H1 (cell line): ENCODE data around the gene CAB39L. TPM values are rescaled to one million over a fixed set of nuclear protein-coding genes. Genes with fewer than 3 reads are reported as not detected.

ENCODE experiments used
- CTCF ChIA-PET: fragments of 300-600 bp; sonication (Branson Sonifier 250); formaldehyde crosslinking; loops from one replicate; lab custom pipeline; 2021; ENCODE audit not compliant: partially characterized antibody; lab: Charles Lee
- POLR2A ChIA-PET: fragments of 300-600 bp; sonication (Branson Sonifier 250); formaldehyde crosslinking; loops from one replicate; lab custom pipeline; 2021; ENCODE audit warnings: inconsistent platforms; ENCODE audit not compliant: partially characterized antibody; lab: Charles Lee
- DNase-seq, 2 experiments: peaks; one replicate each; pipeline versions ENCODE4 v3.0.0 to v3.0.0-alpha.2; 2010 to 2022; ENCODE audit warnings: low spot score in 2 of 2, low read depth in 1 of 2, mixed read lengths in 1 of 2
- FAIRE-seq: peaks from 2 replicates; lab custom pipeline; 2011; peaks lifted over from hg19 to GRCh38; lab: Jason Lieb, UNC
- H2AFZ ChIP-seq: 2 replicates; pipeline ENCODE4 v1.8.1; 2012; ENCODE audit warnings: low read length, inconsistent platforms
- H2AK5ac ChIP-seq: 2 replicates; pipeline ENCODE4 v1.6.1; 2013; ENCODE audit warnings: low read depth, low read length
- H2BK120ac ChIP-seq: replicated peaks from 2 replicates; pipeline ENCODE3; 2013; ENCODE audit warnings: low read depth, low read length, inconsistent platforms
- H2BK12ac ChIP-seq: 2 replicates; pipeline ENCODE4 v1.6.1; 2013; ENCODE audit warnings: low read depth, low read length
- H2BK15ac ChIP-seq: 2 replicates; pipeline ENCODE4 v1.6.1; 2013; ENCODE audit warnings: low read length
- H2BK20ac ChIP-seq: 2 replicates; pipeline ENCODE4 v1.6.1; 2013; ENCODE audit warnings: low read length
- H2BK5ac ChIP-seq: 2 replicates; pipeline ENCODE4 v1.6.1; 2013; ENCODE audit warnings: low read depth, low read length
- H3K14ac ChIP-seq: 2 replicates; pipeline ENCODE4 v1.6.1; 2013; ENCODE audit warnings: inconsistent platforms; ENCODE audit not compliant: insufficient read length
- H3K18ac ChIP-seq: 2 replicates; pipeline ENCODE4 v1.6.1; 2013; ENCODE audit warnings: low read length; ENCODE audit errors: extremely low read depth
- H3K23ac ChIP-seq: 2 replicates; pipeline ENCODE4 v1.6.1; 2013; ENCODE audit warnings: inconsistent platforms; ENCODE audit not compliant: insufficient read length
- H3K23me2 ChIP-seq: 2 replicates; pipeline ENCODE4 v1.6.1; 2013; ENCODE audit warnings: low read depth, low read length
- H3K27ac ChIP-seq: 2 replicates; pipeline ENCODE4 v1.6.1; 2011; ENCODE audit warnings: low read depth, low read length, inconsistent platforms
- H3K27me3 ChIP-seq, 4 experiments: replicated peaks in 1 of 4; 1 replicate in 1 of 4; 2 replicates in 3 of 4; pipeline versions ENCODE4 v1.6.1 to v1.8.1; 2011 to 2013; ENCODE audit warnings: low read length in 3 of 4, mild to moderate bottlenecking in 3 of 4, inconsistent platforms in 2 of 4, mixed read lengths in 2 of 4, moderate library complexity in 1 of 4; ENCODE audit not compliant: control insufficient read depth in 3 of 4, insufficient read depth in 3 of 4; ENCODE audit errors: extremely low read depth in 1 of 4
- H3K36me3 ChIP-seq, 4 experiments: 2 replicates each; pipeline versions ENCODE4 v1.6.1 to v1.8.1; 2011 to 2013; ENCODE audit warnings: mild to moderate bottlenecking in 4 of 4, low read length in 3 of 4, moderate library complexity in 2 of 4, control low read depth in 1 of 4, inconsistent platforms in 1 of 4; ENCODE audit not compliant: insufficient read depth in 4 of 4, control insufficient read depth in 2 of 4
- H3K4ac ChIP-seq: replicated peaks from 2 replicates; pipeline ENCODE3; 2013; ENCODE audit warnings: low read length, low read depth, mixed read lengths, inconsistent platforms; ENCODE audit not compliant: insufficient read length
- H3K4me1 ChIP-seq, 4 experiments: replicated peaks in 1 of 4; 1 replicate in 1 of 4; 2 replicates in 3 of 4; pipeline versions ENCODE4 v1.6.1 to v1.8.1; 2011 to 2013; ENCODE audit warnings: low read length in 3 of 4, inconsistent platforms in 2 of 4, mixed read lengths in 1 of 4; ENCODE audit not compliant: insufficient read depth in 4 of 4, control insufficient read depth in 3 of 4
- H3K4me2 ChIP-seq, 2 experiments: 2 replicates each; pipeline versions ENCODE4 v1.6.1 to v1.8.1; 2011 to 2013; ENCODE audit warnings: low read depth in 2 of 2, low read length in 2 of 2, control low read depth in 1 of 2, inconsistent platforms in 1 of 2, mild to moderate bottlenecking in 1 of 2; ENCODE audit not compliant: insufficient read depth in 1 of 2
- H3K4me3 ChIP-seq, 4 experiments: fragments of 200-600, 300-600 bp in 1 of 4; sonication (generic), shearing (Covaris generic), sonication (Bioruptor Twin) in 1 of 4; 2 replicates each; pipeline versions ENCODE4 v1.5.1 to v1.8.1; 2011 to 2016; ENCODE audit warnings: low read length in 4 of 4, low read depth in 3 of 4, control low read depth in 2 of 4, inconsistent platforms in 2 of 4, mild to moderate bottlenecking in 2 of 4, mixed read lengths in 1 of 4, moderate library complexity in 1 of 4; ENCODE audit not compliant: insufficient read depth in 2 of 4; ENCODE audit errors: extremely low read depth in 1 of 4
- H3K56ac ChIP-seq: replicated peaks from 2 replicates; pipeline ENCODE3; 2013; ENCODE audit warnings: low read depth, mild to moderate bottlenecking, mixed read lengths, low read length, inconsistent platforms; ENCODE audit not compliant: insufficient read length
- H3K79me1 ChIP-seq: 2 replicates; pipeline ENCODE4 v1.6.1; 2013; ENCODE audit warnings: low read depth, low read length, control low read depth
- H3K79me2 ChIP-seq, 2 experiments: 2 replicates each; pipeline versions ENCODE4 v1.6.1 to v1.8.1; 2012 to 2013; ENCODE audit warnings: low read length in 2 of 2, mild to moderate bottlenecking in 2 of 2, inconsistent platforms in 1 of 2; ENCODE audit not compliant: insufficient read depth in 2 of 2, control insufficient read depth in 1 of 2
- H3K9ac ChIP-seq, 4 experiments: replicated peaks in 1 of 4; 1 replicate in 1 of 4; 2 replicates in 3 of 4; pipeline versions ENCODE4 v1.6.1 to v1.8.1; 2011 to 2013; ENCODE audit warnings: low read depth in 3 of 4, low read length in 3 of 4, control low read depth in 2 of 4, mild to moderate bottlenecking in 2 of 4, moderate library complexity in 2 of 4, inconsistent platforms in 1 of 4; ENCODE audit errors: extremely low read depth in 1 of 4
- H3K9me3 ChIP-seq, 2 experiments: 2 replicates each; pipeline versions ENCODE4 v1.6.1 to v1.8.1; 2012 to 2013; ENCODE audit warnings: mild to moderate bottlenecking in 2 of 2, moderate library complexity in 2 of 2, control low read depth in 1 of 2, inconsistent platforms in 1 of 2, low read depth in 1 of 2, low read length in 1 of 2, mixed read lengths in 1 of 2; ENCODE audit not compliant: insufficient read depth in 2 of 2
- H4K20me1 ChIP-seq, 2 experiments: replicated peaks in 1 of 2; 2 replicates each; pipeline versions ENCODE3 to v1.8.1; 2011 to 2013; ENCODE audit warnings: inconsistent platforms in 2 of 2, low read length in 2 of 2, mild to moderate bottlenecking in 1 of 2; ENCODE audit not compliant: insufficient read depth in 2 of 2, control insufficient read depth in 1 of 2
- H4K5ac ChIP-seq: 2 replicates; pipeline ENCODE4 v1.6.1; 2013; ENCODE audit warnings: low read length, low read depth, mixed read lengths, inconsistent platforms; ENCODE audit not compliant: insufficient read length
- H4K8ac ChIP-seq: 2 replicates; pipeline ENCODE4 v1.8.0; 2013; ENCODE audit warnings: mild to moderate bottlenecking, moderate library complexity, low read length, inconsistent platforms; ENCODE audit not compliant: insufficient read depth; ENCODE audit errors: extremely low read depth
- H4K91ac ChIP-seq: replicated peaks from 2 replicates; pipeline ENCODE3; 2013; ENCODE audit warnings: low read length, mixed read lengths, inconsistent platforms; ENCODE audit not compliant: insufficient read length
- CHD2 ChIP-seq: IDR thresholded peaks from 2 replicates; pipeline ENCODE4 v1.6.1; 2012; ENCODE audit warnings: low read length, improper control_type of control experiment
- EZH2 ChIP-seq: fragments of 200-600 bp; sonication (generic); IDR thresholded peaks from 2 replicates; pipeline ENCODE4 v1.7.1; 2012; ENCODE audit warnings: low read depth, mild to moderate bottlenecking, moderate library complexity, low read length, inconsistent platforms; ENCODE audit not compliant: severe bottlenecking
- MAX ChIP-seq: IDR thresholded peaks from 2 replicates; pipeline ENCODE4 v1.6.1; 2012; ENCODE audit warnings: inconsistent platforms
- RAD21 ChIP-seq, 2 experiments: IDR thresholded peaks in 1 of 2; conservative IDR thresholded peaks in 1 of 2; 2 replicates each; pipeline ENCODE4 v1.6.1; 2011; ENCODE audit warnings: low read depth in 2 of 2, low read length in 2 of 2, improper control_type of control experiment in 1 of 2, inconsistent platforms in 1 of 2, mild to moderate bottlenecking in 1 of 2, moderate library complexity in 1 of 2
- RFX5 ChIP-seq: IDR thresholded peaks from 2 replicates; pipeline ENCODE4 v1.6.1; 2011; ENCODE audit warnings: low read depth, low read length, improper control_type of control experiment, borderline replicate concordance
- RNF2 ChIP-seq: fragments of 200-900, 300-1000 bp; sonication (generic); IDR thresholded peaks from 2 replicates; pipeline ENCODE4 v1.7.1; 2016; ENCODE audit warnings: borderline replicate concordance, low read depth, mild to moderate bottlenecking, antibody characterized with exemption, low read length; ENCODE audit not compliant: poor library complexity, severe bottlenecking; ENCODE audit errors: missing control alignments
- SRF ChIP-seq: IDR thresholded peaks from 2 replicates; pipeline ENCODE4 v1.6.1; 2011; ENCODE audit warnings: mild to moderate bottlenecking, low read depth, low read length, moderate library complexity
- TBP ChIP-seq: IDR thresholded peaks from 2 replicates; pipeline ENCODE4 v1.6.1; 2011; ENCODE audit warnings: low read depth, low read length, improper control_type of control experiment
- TEAD4 ChIP-seq: IDR thresholded peaks from 2 replicates; pipeline ENCODE4 v1.6.1; 2012; ENCODE audit warnings: low read depth, low read length, inconsistent platforms, mixed read lengths
- WGBS, 2 experiments: shearing (Covaris generic) in 1 of 2; methylation state at CpG; one replicate each; pipeline versions ENCODE4 v1.1.6 to v1.1.7; 2013 to 2015; ENCODE audit warnings: low lambda C conversion rate in 2 of 2, mixed read lengths in 2 of 2, inconsistent platforms in 1 of 2, low coverage in 1 of 2, missing lambda C conversion rate in 1 of 2; ENCODE audit not compliant: insufficient replicate concordance in 2 of 2, insufficient coverage in 1 of 2, insufficient read length in 1 of 2; ENCODE audit errors: extremely low coverage in 1 of 2, missing lambda C conversion rate in 1 of 2; 5-methylcytosine and 5-hydroxymethylcytosine counted together
- polyA plus RNA-seq, 7 experiments: library from polyadenylated mRNA; depleted of rRNA in 3 of 7; stranded (reverse) in 5 of 7; unstranded in 2 of 7; fragments of >200 nt in 5 of 7; fragments of 200-250 nt in 2 of 7; gene quantifications; 1 replicate in 5 of 7; 2 replicates in 1 of 7; 4 replicates in 1 of 7; pipeline versions ENCODE4 v1.2.1 to v1.2.3, GENCODE V29; 2011 to 2013; ENCODE audit warnings: missing spikeins in 2 of 7, mixed read lengths in 2 of 7
- total RNA-seq: library from RNA; stranded (reverse); fragmentation: NEBNext Ultra II Directional; extraction: Animal tissue kit (Norgen Biotek cat#: 25700); gene quantifications from 2 replicates; pipeline ENCODE4 v1.2.1, GENCODE V29; 2021
- TF ChIP-seq, protein P1 (sequence below), 3 experiments: IDR thresholded peaks; 1 replicate in 2 of 3; 2 replicates in 1 of 3; pipeline versions ENCODE4 v1.5.1 to v1.6.1; 2011; ENCODE audit warnings: low read length in 3 of 3, mild to moderate bottlenecking in 3 of 3, inconsistent platforms in 2 of 3, low read depth in 1 of 3, moderate library complexity in 1 of 3; ENCODE audit not compliant: insufficient read depth in 1 of 3; ENCODE audit errors: control extremely low read depth in 1 of 3

CAB39L gene
- total and polyA plus RNA-seq, 2 of the 8 experiments (the other 6 are each of a cell fraction or from before 2014, with no cell fraction given) = 2.5 to 4.8 TPM

GRCh38 chr13:49419276-49419675, 24.6 kb downstream of the CAB39L start:
- Histone ChIP-seq H3K23me2 (no peaks in the 10 kb centered on the region), H4K8ac (no peak overlapping the region), H3K36me3 (no peaks in the 10 kb centered on the region), H3K27ac (no peak overlapping the region), H3K18ac (no peak overlapping the region), H3K14ac (no peak overlapping the region), H4K5ac (no peak overlapping the region), H3K4me3 (no peak overlapping the region), H2BK5ac (no peak overlapping the region), H3K79me2 (no peaks in the 10 kb centered on the region), H3K56ac (no peak overlapping the region), H3K27me3 (peaks cover 1 to 4% (median 2%) of the 10 kb centered on the region in 4 experiments; a peak in 4 of 7 replicates), H3K9me3 (no peaks in the 10 kb centered on the region), H4K91ac (no peak overlapping the region), H2AFZ (no peak overlapping the region), H2BK15ac (no peak overlapping the region), H3K9ac (no peak overlapping the region), H3K79me1 (no peaks in the 10 kb centered on the region), H3K4ac (no peak overlapping the region), H2BK12ac (no peak overlapping the region), H3K4me2 (no peak overlapping the region), H2AK5ac (no peak overlapping the region), H2BK120ac (no peak overlapping the region), H2BK20ac (no peak overlapping the region), H3K4me1 (no peaks in the 10 kb centered on the region), H4K20me1 (no peaks in the 10 kb centered on the region), H3K23ac (no peak overlapping the region)
- CTCF ChIA-PET = interaction anchor here (0.9 kb wide), 1 partner anchor 75 kb away, joined by 3 read pairs; no protein-coding TSS in a partner anchor
- WGBS, 2 experiments = 93% methylated on average over 3 of the region's 3 CpGs; no CpG with 5 or more reads in 1 of the 2 experiments
- POLR2A ChIA-PET = no interaction called here
- DNase-seq (no peak), FAIRE-seq (no peak)
- TF ChIP-seq RFX5 (no peak), RNF2 (no peak), TEAD4 (no peak), TBP (no peak), MAX (no peak), EZH2 (no peak), CHD2 (no peak), RAD21 (IDR thresholded peaks at IDR 0.05 in 1 of 2, conservative IDR thresholded peaks at IDR 0.05 in 1 of 2; ENCODE audit: low read depth in 2 of 2, low read length in 2 of 2) (no peak), SRF (no peak)
- TF ChIP-seq, protein P1, sequence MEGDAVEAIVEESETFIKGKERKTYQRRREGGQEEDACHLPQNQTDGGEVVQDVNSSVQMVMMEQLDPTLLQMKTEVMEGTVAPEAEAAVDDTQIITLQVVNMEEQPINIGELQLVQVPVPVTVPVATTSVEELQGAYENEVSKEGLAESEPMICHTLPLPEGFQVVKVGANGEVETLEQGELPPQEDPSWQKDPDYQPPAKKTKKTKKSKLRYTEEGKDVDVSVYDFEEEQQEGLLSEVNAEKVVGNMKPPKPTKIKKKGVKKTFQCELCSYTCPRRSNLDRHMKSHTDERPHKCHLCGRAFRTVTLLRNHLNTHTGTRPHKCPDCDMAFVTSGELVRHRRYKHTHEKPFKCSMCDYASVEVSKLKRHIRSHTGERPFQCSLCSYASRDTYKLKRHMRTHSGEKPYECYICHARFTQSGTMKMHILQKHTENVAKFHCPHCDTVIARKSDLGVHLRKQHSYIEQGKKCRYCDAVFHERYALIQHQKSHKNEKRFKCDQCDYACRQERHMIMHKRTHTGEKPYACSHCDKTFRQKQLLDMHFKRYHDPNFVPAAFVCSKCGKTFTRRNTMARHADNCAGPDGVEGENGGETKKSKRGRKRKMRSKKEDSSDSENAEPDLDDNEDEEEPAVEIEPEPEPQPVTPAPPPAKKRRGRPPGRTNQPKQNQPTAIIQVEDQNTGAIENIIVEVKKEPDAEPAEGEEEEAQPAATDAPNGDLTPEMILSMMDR (IDR thresholded peaks at IDR 0.05; ENCODE audit: control extremely low read depth in 1 of 3, insufficient read depth in 1 of 3, low read depth in 1 of 3, low read length in 3 of 3) = no peak
